ENCODE measurements around the gene TERB2.
"Not testable (repeated sequence)": the region's sequence is repeated elsewhere in the genome, so short reads cannot be mapped to it uniquely, and the experiment has no call there.

The TERB2 gene, protein sequence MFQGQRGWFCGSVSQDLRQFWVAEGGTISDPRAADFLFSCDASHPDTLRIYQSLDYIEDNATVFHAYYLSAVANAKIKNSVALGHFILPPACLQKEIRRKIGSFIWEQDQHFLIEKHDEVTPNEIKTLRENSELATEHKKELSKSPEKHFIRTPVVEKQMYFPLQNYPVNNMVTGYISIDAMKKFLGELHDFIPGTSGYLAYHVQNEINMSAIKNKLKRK

DNA sequence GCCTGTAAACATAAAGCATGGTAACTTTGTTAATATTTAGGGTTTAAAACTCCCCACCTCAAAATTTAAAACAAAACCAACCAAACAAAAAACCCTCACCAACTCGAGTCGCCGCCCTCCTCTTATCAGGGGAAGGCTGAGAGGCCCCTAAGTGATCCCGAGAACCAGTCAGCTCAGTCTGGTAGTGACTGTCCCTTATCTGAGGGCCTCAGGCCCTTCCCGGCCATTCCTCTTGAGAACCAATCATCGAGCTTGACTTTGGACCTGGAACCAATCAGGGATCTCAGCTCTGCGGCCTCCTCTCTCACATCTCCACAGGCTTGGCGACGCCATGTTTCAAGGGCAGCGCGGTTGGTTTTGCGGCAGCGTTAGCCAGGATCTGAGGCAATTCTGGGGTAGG is at the start of gene TERB2:
Gene TERB2, plus strand, starts transcription at position 300 of the 400 bp plus-strand sequence. Its CDS starts 32 bp downstream, at position 332.
- no peak for DNase-seq

GRCh38 chr15:44909423-44909822 is 47.1 kb upstream of the TERB2 start:
- DNase-seq = no peak

DNA sequence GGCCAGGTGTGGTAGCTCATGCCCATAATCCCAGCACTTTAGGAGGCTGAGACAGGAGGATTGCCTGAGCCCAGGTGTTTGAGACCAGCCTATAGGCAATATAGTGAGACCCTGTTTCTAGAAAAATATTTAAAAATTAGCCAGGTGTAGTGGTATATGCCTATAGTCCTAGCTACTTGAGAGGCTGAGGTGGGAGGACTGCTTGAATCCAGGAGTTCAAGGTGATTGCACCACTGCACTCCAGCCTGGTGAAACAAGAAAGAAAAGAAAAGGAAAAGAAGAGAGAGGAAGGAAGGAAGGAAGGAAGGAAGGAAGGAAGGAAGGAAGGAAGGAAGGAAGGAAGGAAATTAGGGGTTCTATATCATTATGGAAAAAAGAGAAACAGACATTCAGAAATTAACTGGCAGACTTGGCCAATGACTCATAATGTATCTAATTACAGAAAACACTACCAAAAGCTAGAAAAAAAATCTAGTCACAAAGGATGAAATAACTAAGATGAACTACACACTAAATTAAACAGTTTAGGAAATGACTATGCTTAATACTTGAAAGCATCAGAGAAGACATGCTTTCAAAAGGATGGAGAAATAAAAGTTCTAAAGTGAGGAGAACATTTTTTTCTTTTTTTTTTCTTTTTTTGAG is 45.4 kb upstream of the TERB2 start:
- no peak for DNase-seq

DNA sequence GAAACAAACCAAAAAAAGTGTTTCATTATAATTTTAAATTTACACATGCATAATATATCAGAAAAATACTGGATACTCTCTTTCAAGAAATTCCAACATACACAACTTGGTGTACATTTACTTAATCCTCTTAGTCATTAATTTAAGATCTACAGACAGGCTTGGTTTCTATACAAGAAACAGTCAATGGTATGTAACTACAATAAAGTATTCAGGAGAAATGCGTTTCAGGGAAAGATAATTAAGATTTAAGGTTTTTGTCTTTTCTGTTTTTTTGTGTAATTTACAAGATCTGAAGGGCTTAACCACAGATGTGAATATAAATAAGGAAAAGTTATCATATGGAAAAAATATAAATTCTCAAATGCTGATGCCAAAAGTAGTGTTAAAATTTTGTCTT is 44.3 kb upstream of the TERB2 start:
- not testable (repeated sequence) for DNase-seq

- not testable (repeated sequence) for DNase-seq
These were observed 43.5 kb upstream of the TERB2 start for GRCh38 chr15:44912974-44913448.

DNA sequence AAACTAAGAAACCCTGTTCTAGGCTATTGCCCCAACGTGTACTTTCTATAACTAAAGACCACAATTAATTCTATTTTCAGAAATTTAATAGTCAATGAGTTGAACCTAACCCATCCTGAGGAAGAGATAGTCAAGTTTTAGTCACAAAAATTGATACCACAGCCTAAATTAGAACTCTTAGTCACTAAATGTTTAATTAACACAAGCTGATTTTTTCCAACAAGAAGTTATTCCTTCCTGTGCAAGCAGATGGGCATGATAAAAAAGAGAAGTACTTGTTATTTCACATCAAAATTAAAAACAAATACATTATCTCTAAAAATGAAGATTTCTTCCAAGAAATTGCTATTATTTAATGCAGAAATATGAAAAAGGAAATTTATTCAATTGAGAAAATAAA is 38.4 kb upstream of the TERB2 start:
- DNase-seq = no peak

DNA sequence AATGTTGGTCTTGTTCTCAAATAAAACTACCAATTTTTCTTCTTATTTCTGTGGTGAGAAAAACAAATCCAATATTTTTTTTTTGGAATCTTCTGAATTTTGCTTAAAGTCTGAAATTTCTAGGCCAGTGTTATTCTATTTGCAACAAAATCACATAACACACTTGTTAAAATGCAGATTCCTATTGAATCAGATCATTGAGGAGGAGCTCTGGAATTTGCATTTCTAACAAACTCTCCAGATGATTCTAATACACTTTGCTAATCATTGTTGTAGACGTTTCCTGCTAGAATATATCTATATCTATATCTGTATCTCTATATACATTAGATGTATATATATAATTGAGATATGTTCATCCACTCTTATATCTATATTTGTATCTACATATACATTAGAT is 27.8 kb upstream of the TERB2 start:
- not testable (repeated sequence) for DNase-seq

DNA sequence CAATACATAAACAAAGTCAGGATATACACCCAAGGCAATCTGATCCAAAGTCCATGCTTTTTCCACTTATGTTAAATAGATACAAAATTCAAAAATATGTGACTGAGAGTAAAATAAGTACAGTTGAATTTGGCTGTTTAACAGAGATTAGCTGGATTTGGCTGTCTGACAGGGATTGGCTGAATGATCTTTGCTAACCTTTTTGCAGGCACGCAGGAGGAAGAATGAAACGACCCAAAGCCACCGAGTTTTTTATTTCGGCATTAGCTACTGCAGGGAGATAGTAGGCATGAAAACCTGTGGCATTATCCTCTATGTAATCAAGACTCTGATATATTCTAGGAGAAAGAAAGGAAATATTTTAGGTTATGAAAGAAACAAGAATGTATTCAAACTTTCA is 26.2 kb upstream of the TERB2 start:
- not testable (repeated sequence) for DNase-seq

- DNase-seq = not testable (repeated sequence)
These were observed 1.8 kb downstream of the TERB2 start for GRCh38 chr15:44958302-44958701.

GRCh38 chr15:44968475-44968874 is 12.0 kb downstream of the TERB2 start:
- DNase-seq = no peak

DNA sequence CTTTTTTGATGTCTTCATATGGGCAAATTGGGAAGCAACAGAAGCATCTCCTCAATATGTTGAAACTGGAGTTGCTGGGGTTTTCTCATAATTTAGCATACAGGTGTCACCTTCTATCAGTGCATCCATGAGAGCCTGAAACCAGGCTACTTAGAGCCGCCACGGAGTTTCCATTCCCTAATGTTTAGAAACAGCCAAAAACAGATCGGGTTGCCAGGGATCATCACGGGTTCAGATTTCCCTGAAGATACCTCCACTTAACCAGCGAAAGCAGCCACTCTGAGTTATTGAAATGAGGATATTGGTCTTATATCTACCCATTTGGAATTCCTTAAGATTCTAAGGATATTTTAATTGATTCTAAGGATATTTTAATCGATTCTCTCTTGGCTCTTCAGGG is 14.5 kb downstream of the TERB2 start:
- no peak for DNase-seq

DNA sequence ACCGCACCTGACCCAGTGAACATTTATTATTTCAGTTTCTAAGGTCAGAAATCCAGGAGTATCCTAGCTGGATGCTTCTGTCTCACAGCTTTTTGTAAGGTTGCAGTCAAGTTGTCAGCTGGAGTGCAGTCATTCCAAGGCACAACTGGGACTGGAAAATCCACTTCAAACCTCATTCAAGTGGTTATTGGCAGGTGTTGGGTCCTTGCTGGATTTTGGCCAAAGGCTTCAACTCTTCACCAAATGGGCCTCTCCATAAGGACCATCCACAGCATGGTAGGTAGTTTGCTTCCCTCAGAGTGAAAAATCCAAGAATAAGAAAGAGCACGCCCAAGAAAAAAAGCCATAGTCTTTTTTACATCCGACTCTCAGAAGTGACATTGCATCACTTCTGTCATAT is 19.7 kb downstream of the TERB2 start:
- not testable (repeated sequence) for DNase-seq

DNA sequence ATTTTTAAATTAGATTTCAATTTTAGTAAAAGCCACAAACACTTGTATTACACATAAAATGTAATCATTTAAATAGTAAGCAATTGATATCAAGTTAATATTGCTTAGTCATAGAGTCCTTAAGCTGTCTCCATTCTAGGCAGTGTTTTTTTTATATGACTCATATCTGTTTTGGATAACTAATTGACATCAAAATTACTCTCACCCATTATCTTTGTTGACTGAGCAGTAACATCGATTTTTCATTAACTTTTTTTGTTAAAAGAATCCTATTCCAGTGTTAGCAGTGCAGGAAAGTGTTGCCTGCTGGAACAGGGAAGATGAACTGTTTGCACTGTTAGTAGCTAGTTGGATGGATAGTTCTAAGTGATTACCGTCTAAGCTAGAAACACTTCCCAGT is 21.3 kb downstream of the TERB2 start:
- DNase-seq = not testable (repeated sequence)

- not testable (repeated sequence) for DNase-seq
These were observed 23.3 kb downstream of the TERB2 start for GRCh38 chr15:44979617-44980339.

DNA sequence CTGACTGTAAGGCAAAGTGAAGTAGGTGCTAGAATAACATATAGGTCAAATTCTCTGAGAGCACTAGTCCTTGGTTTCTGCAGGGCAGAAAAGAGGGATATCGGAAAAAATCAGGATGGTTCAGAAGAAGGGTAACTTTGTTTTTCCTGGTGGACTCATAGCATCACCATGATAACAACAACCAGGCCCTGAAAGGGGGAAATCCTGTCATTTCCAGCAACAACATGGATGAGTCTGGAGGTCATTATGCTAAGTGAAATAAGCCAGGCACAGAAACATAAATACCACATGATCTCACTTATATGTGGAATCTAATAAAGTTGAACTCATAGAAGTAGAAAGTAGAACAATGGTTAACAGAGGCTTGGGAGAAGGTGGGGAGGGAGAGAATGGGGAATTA is 27.7 kb downstream of the TERB2 start:
- DNase-seq = not testable (repeated sequence)

- DNase-seq = not testable (repeated sequence)
These were observed 30.0 kb downstream of the TERB2 start for GRCh38 chr15:44986346-44987055.

- not testable (repeated sequence) for DNase-seq
These were observed 31.2 kb downstream of the TERB2 start for GRCh38 chr15:44987711-44988110.

DNA sequence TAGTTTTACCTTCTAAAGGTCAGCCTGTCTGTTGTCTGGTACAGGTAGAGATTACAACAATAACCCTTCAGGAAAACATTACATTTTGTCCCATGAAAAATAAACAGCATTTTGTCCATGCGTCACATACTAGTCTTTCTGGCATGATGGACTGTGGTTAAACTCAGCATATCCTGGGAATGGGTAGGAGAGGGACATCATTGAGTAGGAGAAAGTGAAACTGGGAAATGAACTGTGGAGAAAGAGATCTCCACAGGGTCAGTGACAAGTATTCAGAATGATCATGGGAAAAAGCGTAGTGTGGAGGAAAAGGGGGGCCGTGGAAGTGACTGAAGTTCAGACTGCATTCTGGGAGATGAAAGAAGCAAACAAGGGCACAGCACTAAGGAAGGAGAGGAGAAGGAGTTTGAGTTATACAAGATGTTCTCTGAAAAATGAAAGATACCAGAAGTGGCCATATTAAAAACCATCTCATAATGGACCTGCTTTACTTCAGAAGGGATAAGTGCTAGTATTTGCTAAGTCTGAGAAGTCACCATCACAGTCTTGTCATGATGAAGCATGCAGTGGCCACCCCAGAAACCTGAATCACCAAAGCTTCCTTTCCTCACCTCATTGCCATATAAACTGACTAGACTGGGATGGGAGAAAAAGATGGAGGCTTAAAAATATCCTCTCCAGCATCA is 31.8 kb downstream of the TERB2 start:
- not testable (repeated sequence) for DNase-seq

DNA sequence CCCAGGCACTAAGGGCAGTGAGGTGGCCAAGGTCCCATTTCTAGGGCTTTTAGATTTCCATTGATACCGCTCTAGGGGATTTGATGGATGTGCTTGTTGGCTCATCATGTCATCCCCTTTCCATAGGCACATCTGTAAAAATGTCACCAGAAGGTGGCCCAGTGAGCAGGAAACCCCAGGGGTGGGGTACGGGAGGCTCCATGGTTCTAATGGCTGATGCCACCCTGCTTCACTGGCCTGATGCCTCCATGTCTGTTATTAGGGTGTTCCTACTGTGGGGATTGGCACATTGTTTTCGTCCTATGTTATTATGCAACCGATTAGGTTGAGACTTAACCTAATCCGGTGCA is 32.4 kb downstream of the TERB2 start:
- not testable (repeated sequence) for DNase-seq

DNA sequence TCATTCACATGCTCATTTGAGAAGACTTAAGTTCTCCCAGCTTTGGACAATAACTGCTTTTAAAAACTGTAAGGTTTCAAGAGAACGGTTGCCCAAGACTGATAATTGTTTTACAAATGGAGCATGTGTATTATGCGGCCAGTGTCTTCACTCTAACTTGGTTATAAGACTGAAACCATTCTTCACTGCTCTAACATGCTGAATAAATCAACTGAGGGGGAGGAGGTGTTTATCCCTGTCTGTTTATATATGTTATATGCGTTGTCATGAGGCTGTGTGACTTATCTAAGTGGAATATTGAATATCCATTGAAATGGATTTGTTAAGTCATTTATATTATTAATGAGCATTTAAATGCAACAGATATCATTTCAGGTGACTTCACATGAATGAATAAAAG is 41.1 kb downstream of the TERB2 start:
- DNase-seq = not testable (repeated sequence)

- no peak for DNase-seq
These were observed 42.6 kb downstream of the TERB2 start for GRCh38 chr15:44999105-44999504.

DNA sequence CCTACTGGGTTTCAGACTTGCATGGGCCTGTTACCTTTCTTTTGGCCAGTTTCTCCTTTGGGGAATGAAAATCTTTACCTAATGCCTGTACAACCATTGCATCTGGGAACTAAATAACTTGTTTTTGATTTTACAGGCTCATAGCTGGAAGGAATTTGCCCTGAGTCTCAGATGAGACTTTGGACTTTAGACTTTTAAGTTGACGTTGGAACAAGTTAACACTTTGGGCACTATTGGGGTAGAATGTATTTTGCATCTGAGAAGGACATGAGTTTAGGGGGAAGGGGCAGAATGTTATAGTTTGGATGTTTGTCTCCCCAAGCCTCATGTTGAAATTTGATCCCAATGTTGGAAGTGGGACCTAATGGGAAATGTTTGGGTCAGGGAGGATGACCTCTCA is 44.7 kb downstream of the TERB2 start:
- not testable (repeated sequence) for DNase-seq
